ENCODE results near the gene TENM3.
"Not testable (repeated sequence)": the region's sequence is repeated elsewhere in the genome, so short reads cannot be mapped to it uniquely, and the experiment has no call there.

The TENM3 gene

GRCh38 chr4:182810103-182810615, 567.0 kb downstream of the TENM3 start:
- no peak for DNase-seq (ENCODE audit: low read depth)

- DNase-seq (ENCODE audit: low read depth), result no peak
Observed at GRCh38 chr4:182812916-182813315, 569.7 kb downstream of the TENM3 start.

- not testable (repeated sequence) for DNase-seq (ENCODE audit: low read depth)
Observed at GRCh38 chr4:182814065-182814464, 570.9 kb downstream of the TENM3 start.

- no peak for DNase-seq (ENCODE audit: low read depth)
Observed at GRCh38 chr4:182818926-182819730, 575.9 kb downstream of the TENM3 start.

- DNase-seq (ENCODE audit: low read depth), result no peak
Observed at GRCh38 chr4:182819751-182820150, 576.5 kb downstream of the TENM3 start.

GRCh38 chr4:182822554-182822953, 579.4 kb downstream of the TENM3 start:
- DNase-seq (ENCODE audit: low read depth), result no peak

GRCh38 chr4:182823576-182823975, 580.4 kb downstream of the TENM3 start:
- DNase-seq (ENCODE audit: low read depth), result no peak

GRCh38 chr4:182825003-182825402, 581.8 kb downstream of the TENM3 start:
- no peak for DNase-seq (ENCODE audit: low read depth)

GRCh38 chr4:182825786-182826185, 582.6 kb downstream of the TENM3 start:
- no peak for DNase-seq (ENCODE audit: low read depth)

- no peak for DNase-seq (ENCODE audit: low read depth)
Observed at GRCh38 chr4:182826391-182826790, 583.2 kb downstream of the TENM3 start.

- no peak for DNase-seq (ENCODE audit: low read depth)
Observed at GRCh38 chr4:182827166-182827565, 584.0 kb downstream of the TENM3 start.

- no peak for DNase-seq (ENCODE audit: low read depth)
Observed at GRCh38 chr4:182827954-182828353, 584.8 kb downstream of the TENM3 start.

- DNase-seq (ENCODE audit: low read depth), result no peak
Observed at GRCh38 chr4:182828360-182829025, 585.3 kb downstream of the TENM3 start.

- DNase-seq (ENCODE audit: low read depth), result no peak
Observed at GRCh38 chr4:182829196-182829595, 586.0 kb downstream of the TENM3 start.

GRCh38 chr4:182831376-182831775, 588.2 kb downstream of the TENM3 start:
- no peak for DNase-seq (ENCODE audit: low read depth)

- no peak for DNase-seq (ENCODE audit: low read depth)
Observed at GRCh38 chr4:182832352-182833120, 589.3 kb downstream of the TENM3 start.

GRCh38 chr4:182835006-182835740, 592.0 kb downstream of the TENM3 start:
- DNase-seq (ENCODE audit: low read depth), result no peak

GRCh38 chr4:182837831-182838230, 594.6 kb downstream of the TENM3 start:
- DNase-seq (ENCODE audit: low read depth), result no peak

GRCh38 chr4:182838535-182838934, 595.3 kb downstream of the TENM3 start:
- DNase-seq (ENCODE audit: low read depth), result no peak

- DNase-seq (ENCODE audit: low read depth), result no peak
Observed at GRCh38 chr4:182839256-182839655, 596.1 kb downstream of the TENM3 start.

GRCh38 chr4:182840108-182840507, 596.9 kb downstream of the TENM3 start:
- DNase-seq (ENCODE audit: low read depth), result no peak

- no peak for DNase-seq (ENCODE audit: low read depth)
Observed at GRCh38 chr4:182842104-182842600, 599.0 kb downstream of the TENM3 start.

All from fibroblast of gingiva (primary cell).